HG02678 (cell line): ENCODE measurements around the gene SLC38A4.
"Not testable (repeated sequence)": the region's sequence is repeated elsewhere in the genome, so short reads cannot be mapped to it uniquely, and the experiment has no call there.

ENCODE experiments used
- ATAC-seq: cut with Tn5 transposase; IDR thresholded peaks from one replicate; pipeline ENCODE4 v1.9.1; 2021; ENCODE audit warnings: mild to moderate bottlenecking, moderate library complexity; ENCODE audit not compliant: unreplicated experiment

SLC38A4 gene

GRCh38 chr12:46779063-46779462 is 46.7 kb downstream of the SLC38A4 start:
- no peak for ATAC-seq

- no peak for ATAC-seq
These were observed 47.4 kb downstream of the SLC38A4 start for GRCh38 chr12:46778415-46778814.

- ATAC-seq = no peak
These were observed 48.2 kb downstream of the SLC38A4 start for GRCh38 chr12:46777587-46777986.

GRCh38 chr12:46775796-46776195 is 50.0 kb downstream of the SLC38A4 start:
- ATAC-seq = no peak

- ATAC-seq = no peak
These were observed 51.5 kb downstream of the SLC38A4 start for GRCh38 chr12:46774322-46774633.

GRCh38 chr12:46773586-46774321 is 52.0 kb downstream of the SLC38A4 start:
- no peak for ATAC-seq

- ATAC-seq = no peak
These were observed 54.4 kb downstream of the SLC38A4 start for GRCh38 chr12:46771268-46771827.

GRCh38 chr12:46770501-46771183 is 55.2 kb downstream of the SLC38A4 start:
- no peak for ATAC-seq

GRCh38 chr12:46764005-46764404 is 61.8 kb downstream of the SLC38A4 start:
- no peak for ATAC-seq

GRCh38 chr12:46763230-46763629 is 62.6 kb downstream of the SLC38A4 start:
- ATAC-seq = no peak

- ATAC-seq = no peak
These were observed 71.2 kb downstream of the SLC38A4 start for GRCh38 chr12:46754550-46754949.

- ATAC-seq = no peak
These were observed 73.4 kb downstream of the SLC38A4 start for GRCh38 chr12:46752396-46752795.

GRCh38 chr12:46751173-46751572 is 74.6 kb downstream of the SLC38A4 start:
- ATAC-seq = no peak

GRCh38 chr12:46749322-46749721 is 76.5 kb downstream of the SLC38A4 start:
- ATAC-seq = no peak

- no peak for ATAC-seq
These were observed 81.5 kb downstream of the SLC38A4 start for GRCh38 chr12:46744283-46744682.

- ATAC-seq = no peak
These were observed 82.3 kb downstream of the SLC38A4 start for GRCh38 chr12:46743456-46743855.

GRCh38 chr12:46742271-46742670 is 83.5 kb downstream of the SLC38A4 start:
- not testable (repeated sequence) for ATAC-seq

- no peak for ATAC-seq
These were observed 100.5 kb downstream of the SLC38A4 start for GRCh38 chr12:46725332-46725731.

GRCh38 chr12:46723629-46724419 is 102.0 kb downstream of the SLC38A4 start:
- ATAC-seq = no peak

- ATAC-seq = no peak
These were observed 103.2 kb downstream of the SLC38A4 start for GRCh38 chr12:46722394-46723185.

GRCh38 chr12:46718495-46718894 is 107.3 kb downstream of the SLC38A4 start:
- no peak for ATAC-seq
